ENCODE results near the gene SLC4A4.

The SLC4A4 gene

DNA sequence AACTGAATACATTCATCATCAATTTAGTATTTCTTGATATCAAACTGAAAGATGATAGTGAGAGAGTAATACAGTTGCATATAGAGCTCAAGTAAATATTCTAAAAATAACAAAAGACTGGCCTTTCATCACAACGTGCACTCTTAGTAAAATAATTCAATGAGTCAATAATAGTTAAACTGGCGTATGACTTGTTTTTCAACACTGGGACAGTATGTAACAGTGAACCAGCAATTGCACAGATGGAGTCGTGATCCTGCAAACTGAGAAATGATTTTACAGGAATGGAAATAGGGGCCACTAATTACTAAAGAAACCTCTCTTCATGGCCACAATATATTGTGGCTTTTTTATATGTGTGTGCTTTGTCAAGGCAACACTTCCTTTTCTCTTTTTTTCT is 137.4 kb downstream of the SLC4A4 start:
- DNase-seq: no peak

DNA sequence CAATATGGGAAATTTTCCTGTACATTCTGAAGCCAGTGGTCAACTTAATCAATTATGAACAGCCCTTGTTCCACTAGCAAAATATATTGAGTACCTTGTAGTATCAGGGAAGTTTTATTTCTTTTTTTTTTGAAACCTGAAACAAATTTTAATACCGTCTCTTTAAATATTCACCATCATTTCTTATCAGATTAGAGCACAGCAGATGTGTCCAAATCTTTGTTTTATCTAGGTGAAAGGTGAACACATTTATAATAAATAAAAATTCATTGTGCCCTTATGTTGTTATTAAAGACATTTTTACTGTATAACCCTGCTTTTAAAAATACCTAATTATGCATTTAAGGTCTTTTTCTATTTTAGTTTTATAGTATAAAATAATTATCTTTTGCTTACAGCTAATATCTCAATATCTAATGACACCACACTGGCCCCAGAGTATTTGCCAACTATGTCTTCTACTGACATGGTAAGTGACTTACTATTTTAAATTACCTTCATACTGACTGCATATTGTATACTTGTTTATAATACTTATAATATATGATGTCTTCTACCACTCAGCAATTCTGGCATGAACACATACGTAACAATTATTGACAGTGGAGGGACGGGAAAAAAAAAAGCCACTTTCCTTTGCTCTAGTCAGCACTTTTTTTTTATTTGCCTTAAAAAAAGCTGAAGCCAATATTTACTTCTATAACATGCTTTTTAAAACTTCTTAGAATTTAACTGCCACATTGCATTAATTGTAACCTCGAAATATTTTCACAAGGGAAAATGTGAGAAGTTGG is 147.9 kb downstream of the SLC4A4 start:
- no peak for DNase-seq

DNA sequence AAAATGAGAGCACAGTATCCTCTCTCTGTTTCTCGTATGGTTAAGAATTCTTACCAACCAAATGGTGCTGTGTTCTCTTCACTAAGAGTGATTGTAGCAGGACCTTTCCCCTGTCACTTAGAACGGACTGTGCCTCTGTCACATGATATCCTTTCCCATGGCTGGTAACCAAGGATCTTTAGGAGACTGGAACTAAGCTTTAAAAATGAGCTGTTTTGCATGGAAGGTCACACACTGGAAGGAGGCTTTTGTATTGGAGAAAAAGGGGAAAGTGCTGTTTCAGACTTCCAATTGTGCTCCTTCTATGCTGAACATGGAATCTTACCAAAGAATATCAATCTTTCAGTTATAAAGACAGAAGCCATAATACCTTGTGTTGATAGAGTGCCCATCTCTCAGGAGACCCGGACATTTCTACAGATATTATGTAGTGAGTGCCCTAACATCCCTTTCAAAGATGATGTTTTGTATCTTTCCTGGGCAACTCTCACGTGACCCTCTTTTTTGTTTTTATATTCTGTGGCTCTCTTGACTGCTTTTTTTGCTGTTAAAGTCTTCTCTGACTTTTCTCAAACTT is 148.6 kb downstream of the SLC4A4 start:
- no peak for DNase-seq

DNA sequence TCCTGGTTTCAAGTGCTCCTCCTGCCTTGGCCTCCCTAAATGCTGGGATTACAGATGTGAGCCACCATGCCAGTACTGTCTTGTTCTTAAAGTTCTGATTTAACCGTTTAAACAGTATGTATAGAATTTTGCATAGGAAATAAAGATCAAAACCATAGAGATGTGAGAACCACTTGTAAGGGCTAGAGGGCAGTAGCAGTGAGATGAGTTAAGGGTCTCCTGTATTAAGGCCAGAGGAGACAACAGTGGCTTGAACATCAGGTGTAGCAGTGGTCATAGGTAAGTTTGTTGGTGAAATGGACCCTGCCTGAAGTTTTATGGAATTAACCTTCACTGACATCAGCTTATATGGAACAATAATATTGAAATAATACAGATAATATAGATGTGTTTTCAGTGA is 155.7 kb downstream of the SLC4A4 start:
- no peak for DNase-seq

DNA sequence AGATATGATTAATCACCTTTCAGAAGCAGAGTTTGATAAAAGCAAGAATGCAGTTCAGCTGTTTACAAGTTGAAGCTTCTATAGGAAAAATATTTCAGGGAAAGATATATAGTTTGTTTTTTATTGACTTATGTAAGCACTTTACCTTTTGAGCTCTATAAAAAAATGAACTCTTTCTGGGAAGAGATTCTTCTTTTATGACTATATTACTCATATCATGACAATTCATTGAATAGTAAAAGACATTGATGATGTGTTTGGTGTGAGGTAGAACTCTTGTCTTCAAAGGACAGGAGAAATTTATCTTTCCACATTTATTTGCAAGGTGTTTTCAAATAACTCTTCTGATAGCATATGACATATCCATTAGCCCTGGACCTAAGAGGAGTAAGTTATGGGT is 156.6 kb downstream of the SLC4A4 start:
- DNase-seq: no peak

DNA sequence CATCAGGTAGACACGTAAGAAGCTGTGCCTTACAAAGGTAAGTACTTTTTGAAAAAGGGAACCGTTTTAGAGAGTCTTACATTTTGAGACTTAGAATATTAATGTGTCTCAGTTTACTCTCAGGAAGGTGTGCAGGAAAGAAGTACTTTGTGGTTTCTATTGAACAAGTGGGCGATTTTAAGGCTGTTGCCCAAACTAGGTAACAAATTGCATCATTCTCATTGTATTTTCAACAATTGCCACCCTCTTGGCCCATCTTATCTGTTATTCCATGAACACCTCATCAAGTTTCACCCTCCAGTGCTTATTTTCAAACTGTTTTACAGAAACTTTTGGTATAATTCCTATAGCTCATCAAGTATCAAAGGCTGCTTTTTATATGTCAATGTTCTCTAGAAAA is 158.3 kb downstream of the SLC4A4 start:
- no peak for DNase-seq

DNA sequence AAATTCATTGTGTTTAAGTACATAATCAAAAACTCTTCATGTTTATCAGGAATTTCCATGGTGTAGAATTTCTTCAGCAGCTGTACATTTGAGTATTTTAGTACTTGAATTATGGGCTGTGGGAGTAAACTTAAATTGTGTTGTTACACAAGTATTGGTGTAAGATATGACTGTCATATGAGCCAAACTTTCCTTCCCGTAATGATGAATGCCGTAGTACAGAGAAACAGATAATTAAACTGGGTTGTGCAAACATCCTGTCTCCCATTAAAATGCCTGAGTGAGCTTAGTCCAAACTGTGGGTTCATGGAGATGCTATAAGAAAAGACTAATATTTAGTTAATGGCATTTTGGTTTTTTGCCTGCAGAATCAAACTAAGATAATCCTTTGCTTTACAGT is 159.2 kb downstream of the SLC4A4 start:
- DNase-seq: no peak

DNA sequence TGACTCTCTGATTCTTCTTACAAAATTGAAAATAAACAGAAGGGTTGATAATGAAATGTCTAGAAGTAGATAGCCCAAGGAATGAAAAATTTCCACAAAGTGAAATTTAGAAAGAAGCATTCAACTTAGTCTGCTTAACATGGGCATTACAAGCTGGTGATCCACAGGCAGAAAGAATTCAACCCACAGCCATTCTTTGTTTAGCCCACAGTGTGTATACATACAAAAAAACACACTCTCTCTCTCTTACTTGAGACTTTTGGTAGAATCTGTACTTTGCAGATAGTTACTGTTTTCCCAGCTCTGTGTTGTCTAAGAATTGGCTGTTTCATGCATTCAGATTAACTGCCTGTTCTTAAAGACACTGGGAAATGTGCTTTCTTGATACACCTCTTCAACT is 159.8 kb downstream of the SLC4A4 start:
- DNase-seq: no peak

DNA sequence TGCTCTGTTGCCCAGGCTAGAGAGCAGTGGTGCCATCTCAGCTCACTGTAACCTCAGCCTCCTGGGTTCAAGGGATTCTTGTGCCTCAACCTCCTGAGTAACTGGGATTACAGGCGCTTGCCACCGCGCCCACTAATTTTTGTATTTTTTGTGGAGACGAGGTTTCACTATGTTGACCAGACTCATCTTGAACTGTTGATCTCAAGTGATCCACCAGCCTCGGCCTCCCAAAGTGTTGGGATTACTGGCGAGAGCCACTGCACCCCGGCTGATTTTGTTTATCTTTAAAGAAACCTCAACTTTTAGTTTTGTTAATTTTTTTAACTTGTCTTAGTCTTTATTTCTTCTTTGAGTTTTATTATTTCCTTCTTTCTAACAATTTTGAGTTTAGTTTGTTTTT is 163.2 kb downstream of the SLC4A4 start:
- no peak for DNase-seq

DNA sequence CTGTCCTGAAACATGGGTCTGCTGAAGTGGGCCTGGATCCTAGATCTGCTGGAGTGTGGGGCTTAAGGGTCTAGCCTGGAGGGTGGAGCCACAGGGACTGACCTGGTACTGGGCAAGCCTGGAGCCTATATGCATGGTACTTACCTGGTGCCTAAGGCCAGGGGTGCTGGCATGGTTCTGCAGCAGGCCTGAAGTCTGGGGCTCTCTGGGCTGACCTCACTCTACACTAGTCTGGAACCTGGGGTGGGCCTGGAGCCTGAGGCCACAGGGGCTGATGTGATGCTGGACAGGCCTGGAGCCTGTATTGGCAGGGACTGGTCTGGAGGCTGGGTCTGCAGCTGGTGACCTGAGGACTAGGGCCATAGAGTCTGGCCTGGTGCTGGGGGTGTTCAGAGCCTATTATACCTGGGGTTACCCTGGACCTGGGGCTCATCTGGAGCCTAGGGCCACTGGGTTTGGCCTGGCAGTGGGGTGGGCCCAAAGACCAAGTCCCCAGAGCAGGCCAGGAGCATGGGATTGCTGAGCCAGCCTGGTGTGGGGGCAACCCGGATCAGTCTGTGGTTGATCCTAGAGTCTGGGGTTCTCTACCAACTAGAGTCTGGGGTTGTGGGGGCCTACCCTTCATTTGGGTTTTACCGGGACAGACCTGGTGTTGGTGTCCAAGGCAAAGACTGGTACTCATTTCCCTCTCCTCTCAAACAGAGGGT is 179.6 kb downstream of the SLC4A4 start:
- no peak for DNase-seq

DNA sequence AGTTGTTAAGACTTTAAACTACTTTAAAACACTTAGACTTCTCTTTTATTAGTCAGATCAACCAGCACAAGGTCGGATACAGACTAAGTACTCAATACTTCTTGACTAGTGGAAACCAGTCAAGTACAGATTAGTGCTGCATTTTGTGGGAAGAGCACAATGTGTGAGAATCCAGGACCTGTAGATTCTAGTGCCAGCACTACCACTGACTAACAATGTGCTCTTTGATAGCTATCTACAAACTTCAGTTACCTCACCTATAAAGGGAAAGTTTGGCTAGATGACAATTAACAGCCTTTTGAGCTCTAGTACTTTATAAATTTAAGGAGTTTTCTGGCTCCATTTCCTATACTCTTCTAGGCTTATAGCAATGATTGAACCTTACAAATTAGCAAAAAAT is 181.5 kb downstream of the SLC4A4 start:
- no peak for DNase-seq

DNA sequence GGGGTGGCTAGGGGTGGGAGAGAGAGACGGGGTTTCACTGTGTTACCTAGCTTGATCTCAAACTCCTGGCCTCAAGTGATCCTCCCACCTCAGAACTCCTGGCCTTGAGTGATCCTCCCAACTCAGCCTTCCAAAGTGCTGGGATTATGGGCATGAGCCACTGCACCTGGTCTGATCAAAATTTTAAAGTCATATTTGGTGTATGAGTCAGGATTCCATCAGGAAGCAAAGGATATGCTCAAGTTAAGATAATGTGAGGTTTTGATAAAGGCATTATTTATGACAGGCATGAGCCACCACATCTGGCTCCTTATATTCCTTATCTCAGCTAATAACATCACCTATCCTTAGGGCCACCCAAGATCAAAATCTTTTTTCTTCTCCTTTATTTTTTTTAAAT is 182.0 kb downstream of the SLC4A4 start:
- DNase-seq: no peak

DNA sequence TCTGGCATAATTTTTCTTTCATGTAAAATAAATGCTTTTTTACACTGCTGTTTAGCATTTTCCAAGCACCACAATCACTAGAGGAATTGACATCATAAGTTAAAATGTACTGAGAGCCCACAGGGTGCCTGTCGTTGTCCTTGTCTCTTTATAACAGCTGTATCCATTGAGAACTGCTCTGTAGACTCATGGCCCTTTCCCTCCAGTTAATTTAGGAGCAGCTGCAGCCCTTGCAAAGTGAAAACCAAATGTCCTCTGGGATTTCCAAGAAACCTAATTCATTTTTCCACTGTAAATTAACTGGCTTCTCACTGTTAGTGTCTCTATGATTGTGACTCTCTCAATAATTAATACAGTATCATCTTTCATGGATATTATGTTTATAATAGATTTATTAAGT is 185.9 kb downstream of the SLC4A4 start:
- no peak for DNase-seq

DNA sequence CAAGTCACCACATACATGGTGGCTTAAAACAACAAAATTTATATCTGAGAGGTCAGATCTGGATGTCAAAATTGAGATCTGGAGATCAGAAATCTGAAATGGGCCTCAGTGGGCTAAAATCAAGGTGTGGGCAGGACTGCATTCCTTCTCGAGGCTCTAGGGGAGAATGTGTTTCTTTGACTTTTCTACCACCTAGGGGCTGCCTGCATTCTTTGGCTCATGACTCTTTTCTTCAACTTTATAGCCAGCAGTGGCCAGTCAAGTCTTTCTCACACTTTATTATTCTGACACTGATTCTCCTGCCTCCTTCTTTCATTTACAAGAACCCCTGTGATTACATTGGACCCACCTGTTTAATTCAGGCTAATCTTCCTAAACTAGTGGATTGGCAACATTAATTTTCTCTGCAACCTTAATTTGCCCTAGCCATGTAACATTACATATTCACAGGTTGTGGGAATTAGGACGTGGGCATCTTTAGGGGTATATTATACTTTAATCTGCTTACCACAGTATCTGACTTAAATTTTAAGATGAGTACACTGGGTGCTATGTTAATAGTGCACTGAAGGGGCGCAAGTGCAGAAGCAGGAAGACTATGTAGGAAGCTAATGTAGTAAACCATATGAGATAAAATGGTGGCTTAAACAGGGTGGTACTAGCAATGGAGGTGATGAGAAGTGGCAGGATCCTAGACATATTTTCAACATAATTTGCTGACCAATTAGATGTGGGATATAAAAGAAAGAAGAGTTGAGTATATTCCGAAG is 188.0 kb downstream of the SLC4A4 start:
- no peak for DNase-seq

DNA sequence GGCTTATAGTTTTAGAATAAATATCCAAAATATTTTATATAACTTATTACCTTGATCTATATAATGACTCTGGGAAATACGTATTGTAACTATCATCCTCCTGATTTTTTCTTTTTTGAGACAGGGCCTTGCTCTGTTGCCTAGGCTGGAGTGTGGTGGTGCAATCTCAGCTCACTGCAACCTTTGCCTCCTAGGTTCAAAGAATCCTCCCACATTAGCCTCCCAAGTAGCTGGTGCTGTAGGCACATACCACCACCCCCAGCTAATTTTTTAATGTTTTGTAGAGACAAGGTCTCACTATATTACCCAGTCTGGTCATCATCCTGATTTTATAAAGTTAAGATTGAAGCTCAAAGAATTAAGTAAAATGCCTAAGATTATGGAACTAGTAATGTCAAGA is 193.6 kb downstream of the SLC4A4 start:
- DNase-seq: no peak

DNA sequence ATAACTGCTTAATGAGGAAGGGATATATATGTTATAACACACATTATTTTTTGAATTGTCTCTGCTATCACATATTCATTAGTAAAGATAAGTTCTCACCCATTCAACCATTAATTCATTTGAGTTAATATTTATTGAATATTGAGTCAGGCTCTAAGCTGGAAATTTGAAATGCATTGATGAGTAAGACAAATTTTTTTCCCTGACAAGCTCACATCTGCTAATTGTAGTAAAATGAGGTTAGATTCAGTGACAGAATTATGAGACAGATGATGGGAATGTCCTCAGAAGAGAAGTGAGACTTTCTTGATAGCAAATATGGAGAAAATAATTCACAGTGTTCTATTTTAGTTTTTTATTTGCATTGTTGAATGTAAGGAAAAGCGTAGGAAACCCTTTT is 194.3 kb downstream of the SLC4A4 start:
- DNase-seq: no peak

DNA sequence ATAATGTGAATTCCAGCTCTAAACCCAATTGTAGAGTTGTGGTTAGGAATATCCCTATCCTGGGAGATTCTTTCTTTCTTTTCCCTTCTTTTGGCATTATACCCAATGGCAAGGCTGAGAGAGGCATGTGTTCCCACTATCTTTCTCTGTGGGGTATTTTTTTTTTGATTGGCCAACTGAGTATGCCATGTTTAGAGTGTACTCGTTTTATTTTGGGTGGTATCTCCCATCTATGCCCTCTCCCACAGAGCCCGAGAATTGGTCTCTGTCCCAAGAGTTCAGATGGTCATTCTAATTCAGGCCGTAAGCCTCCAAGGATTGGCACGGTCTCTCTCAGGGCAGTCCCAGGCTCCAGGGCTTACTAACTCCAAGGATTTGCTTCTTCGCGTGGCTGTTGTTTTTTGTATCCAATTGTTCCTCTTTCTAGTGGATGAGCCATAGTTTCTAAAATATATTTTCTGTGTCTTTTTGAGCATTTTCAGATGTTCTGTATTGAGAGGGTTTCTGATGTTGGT is 198.8 kb downstream of the SLC4A4 start:
- DNase-seq: no peak

DNA sequence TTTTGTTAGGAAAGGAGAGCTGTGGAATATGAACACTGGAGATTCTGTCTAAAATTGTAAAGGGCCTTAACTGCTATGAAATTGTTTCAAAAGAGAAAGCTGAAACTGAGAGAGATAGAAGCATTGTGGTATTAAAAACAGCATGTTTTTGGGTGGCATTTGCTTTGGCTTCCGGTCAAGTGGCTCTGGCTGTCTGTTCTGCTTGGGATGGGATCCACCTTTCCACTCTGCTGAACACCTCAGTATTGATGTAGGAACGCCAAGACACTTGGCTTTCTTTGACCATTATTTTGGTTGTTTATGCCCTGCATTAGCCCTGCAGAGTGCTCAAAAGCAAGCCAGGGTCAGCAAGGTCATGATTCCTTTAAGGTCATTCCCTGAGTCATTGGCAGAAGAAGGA is 199.7 kb downstream of the SLC4A4 start:
- DNase-seq: no peak

DNA sequence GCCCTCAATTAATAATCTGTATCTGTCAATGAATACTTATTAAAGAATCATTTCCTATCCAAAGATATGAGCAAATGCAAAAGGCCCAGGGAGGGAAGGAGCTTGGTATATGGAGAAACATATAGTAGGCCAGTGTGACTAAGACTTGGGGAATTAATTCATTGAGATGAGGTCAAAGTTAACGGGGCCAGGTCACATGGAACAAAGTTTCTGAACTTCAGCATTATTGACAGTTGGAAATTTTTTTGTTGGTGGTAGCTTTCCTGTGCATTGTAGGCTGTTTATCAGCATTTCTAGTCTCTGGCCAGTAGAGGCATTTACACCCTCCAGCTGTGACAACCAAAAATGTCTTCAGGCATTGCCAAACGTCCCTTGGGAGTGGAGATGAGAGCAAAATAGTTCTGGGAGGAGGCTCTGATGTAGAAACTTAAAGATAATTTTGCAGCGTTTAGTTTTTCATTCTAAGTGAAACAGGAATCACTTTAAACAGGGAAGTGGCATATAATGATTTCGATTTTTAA is 202.0 kb downstream of the SLC4A4 start:
- DNase-seq: no peak

DNA sequence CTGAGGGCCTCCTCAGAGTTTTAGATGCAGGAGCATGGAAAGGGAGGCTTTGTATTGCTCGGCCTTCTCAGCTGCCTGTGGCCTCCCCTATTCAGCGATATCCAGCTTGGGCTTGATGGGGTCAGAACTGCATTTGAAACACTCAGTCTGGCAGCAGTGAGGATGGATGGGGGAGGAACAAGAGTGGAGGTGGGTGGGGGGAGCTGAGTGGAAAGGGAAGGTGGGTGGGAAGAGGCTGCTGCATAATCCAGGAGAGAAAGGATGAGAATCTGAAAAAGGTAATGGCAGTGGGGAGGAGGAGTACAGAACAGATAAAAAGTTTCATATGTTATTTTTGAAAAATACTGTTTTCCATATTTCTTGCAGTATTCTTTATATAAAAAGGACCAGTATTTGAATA is 202.7 kb downstream of the SLC4A4 start:
- DNase-seq: no peak

DNA sequence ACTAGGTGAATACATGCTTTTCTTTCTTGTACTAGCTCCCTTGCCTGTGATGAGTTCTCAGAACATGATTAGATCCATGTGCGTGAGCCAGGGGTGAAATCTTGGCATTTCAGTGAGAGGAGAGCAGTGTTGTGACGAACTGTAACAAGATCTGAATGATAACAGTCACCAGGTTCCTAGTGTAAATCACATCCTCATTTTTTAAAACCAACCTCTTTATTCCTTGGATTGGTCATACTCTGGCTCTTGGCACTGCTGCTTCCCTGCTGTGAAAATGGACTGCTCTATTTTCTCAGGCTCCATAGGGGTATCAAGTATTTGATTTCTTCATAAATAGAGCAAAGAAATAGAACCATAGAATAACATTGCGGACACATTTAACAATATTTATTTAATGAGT is 206.3 kb downstream of the SLC4A4 start:
- DNase-seq: no peak

DNA sequence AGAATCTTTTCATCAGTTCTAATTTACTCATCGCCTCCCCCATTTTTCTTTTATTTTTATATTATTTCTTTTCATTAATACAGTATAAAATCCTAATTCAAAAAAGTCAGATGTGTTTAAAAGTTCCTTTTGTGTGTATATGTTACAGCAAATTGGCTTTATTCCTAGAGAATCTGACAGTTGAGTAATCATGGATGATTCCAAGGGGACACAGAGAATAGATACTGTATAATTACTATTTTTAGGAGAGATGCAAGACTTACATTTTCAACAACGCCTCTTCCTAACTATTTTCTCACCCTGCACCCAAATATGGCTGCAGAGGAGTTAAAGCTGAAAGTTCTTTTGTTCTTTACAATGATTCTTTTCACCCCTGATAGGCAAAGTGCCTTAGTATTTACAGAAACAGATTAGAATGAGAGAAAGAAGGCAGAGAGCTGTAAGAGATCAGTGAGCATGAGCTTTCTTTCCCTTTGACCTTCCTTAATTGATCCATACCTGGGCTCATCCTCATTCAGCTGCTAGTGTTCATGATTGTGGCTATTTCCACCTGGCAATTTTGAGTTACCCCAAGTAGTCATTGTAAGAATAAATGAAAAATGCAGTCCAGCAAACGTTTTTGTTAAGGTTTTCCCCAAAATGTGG is 210.8 kb downstream of the SLC4A4 start:
- DNase-seq: no peak
